ENCODE data around the gene PRXL2B. TPM values are rescaled to one million over a fixed set of nuclear protein-coding genes. Genes with fewer than 3 reads are reported as not detected.

Gene PRXL2B
- total RNA-seq, 2 donors from 2014 or later, result 20.3 to 25.8 TPM

GRCh38 chr1:2638466-2639115, 52.0 kb downstream of the PRXL2B start:
- H3K4me3 ChIP-seq, result no peak overlapping the region
- intact Hi-C loops (cut with DNase I), result no loop called here
- 72% methylated on average over 16 of the region's 16 CpGs for WGBS
- no peaks in the 10 kb centered on the region for H3K9me3 ChIP-seq
- H3K4me1 ChIP-seq (replicated peaks), result peaks cover 5% of the 10 kb centered on the region
- H3K36me3 ChIP-seq, result no peaks in the 10 kb centered on the region
- DNase-seq (ENCODE audit: low spot score), result no peak
- peaks cover 3% of the 10 kb centered on the region for H3K27me3 ChIP-seq (replicated peaks; ENCODE audit: insufficient read depth)
- H3K27ac ChIP-seq, result no peak overlapping the region
- no peak for TF ChIP-seq POLR2AphosphoS5 (IDR thresholded peaks at IDR 0.05)
- TF ChIP-seq, protein P1, sequence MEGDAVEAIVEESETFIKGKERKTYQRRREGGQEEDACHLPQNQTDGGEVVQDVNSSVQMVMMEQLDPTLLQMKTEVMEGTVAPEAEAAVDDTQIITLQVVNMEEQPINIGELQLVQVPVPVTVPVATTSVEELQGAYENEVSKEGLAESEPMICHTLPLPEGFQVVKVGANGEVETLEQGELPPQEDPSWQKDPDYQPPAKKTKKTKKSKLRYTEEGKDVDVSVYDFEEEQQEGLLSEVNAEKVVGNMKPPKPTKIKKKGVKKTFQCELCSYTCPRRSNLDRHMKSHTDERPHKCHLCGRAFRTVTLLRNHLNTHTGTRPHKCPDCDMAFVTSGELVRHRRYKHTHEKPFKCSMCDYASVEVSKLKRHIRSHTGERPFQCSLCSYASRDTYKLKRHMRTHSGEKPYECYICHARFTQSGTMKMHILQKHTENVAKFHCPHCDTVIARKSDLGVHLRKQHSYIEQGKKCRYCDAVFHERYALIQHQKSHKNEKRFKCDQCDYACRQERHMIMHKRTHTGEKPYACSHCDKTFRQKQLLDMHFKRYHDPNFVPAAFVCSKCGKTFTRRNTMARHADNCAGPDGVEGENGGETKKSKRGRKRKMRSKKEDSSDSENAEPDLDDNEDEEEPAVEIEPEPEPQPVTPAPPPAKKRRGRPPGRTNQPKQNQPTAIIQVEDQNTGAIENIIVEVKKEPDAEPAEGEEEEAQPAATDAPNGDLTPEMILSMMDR (IDR thresholded peaks at IDR 0.05), result no peak
- no peak for TF ChIP-seq POLR2A (IDR thresholded peaks at IDR 0.05)

DNA sequence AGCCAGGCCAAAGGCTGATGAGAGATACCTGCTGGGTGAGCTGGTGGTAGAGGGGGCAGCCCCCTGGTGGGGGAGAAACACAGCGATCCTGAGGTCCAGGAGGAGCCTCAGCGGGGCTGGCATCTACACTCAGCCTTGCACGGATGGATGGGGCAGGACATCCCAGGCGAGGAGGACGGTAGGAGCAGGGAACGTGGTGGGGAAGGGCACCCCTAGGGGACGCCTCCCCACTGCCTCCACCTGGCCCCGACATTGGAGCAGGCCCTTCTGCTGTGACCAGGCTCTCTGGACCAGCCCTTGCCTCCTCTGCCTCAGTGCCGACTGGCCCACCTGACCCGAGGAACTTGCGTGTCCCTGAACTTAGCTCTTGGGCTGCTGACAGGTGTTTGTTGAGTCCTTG, 52.6 kb downstream of the PRXL2B start:
- intact Hi-C loops (cut with DNase I), result no loop called here
- DNase-seq (ENCODE audit: low spot score), result no peak
- H3K4me3 ChIP-seq, result no peak overlapping the region
- peaks cover 5% of the 10 kb centered on the region for H3K4me1 ChIP-seq (replicated peaks)
- H3K27me3 ChIP-seq (replicated peaks; ENCODE audit: insufficient read depth), result peaks cover 3% of the 10 kb centered on the region
- no peaks in the 10 kb centered on the region for H3K36me3 ChIP-seq
- TF ChIP-seq, protein P1 (IDR thresholded peaks at IDR 0.05), result no peak
- TF ChIP-seq POLR2A (IDR thresholded peaks at IDR 0.05) (no peak), POLR2AphosphoS5 (IDR thresholded peaks at IDR 0.05) (no peak)
- H3K27ac ChIP-seq, result no peak overlapping the region
- H3K9me3 ChIP-seq, result no peaks in the 10 kb centered on the region
- 63% methylated on average over 6 of the region's 11 CpGs for WGBS

- Histone ChIP-seq H3K4me1 (replicated peaks) (peaks cover 5% of the 10 kb centered on the region), H3K27ac (no peak overlapping the region), H3K4me3 (no peak overlapping the region), H3K9me3 (no peaks in the 10 kb centered on the region), H3K27me3 (replicated peaks; ENCODE audit: insufficient read depth) (peaks cover 3% of the 10 kb centered on the region), H3K36me3 (no peaks in the 10 kb centered on the region)
- 68% methylated on average over 26 of the region's 26 CpGs for WGBS
- TF ChIP-seq POLR2A (IDR thresholded peaks at IDR 0.05) (no peak), POLR2AphosphoS5 (IDR thresholded peaks at IDR 0.05) (no peak)
- TF ChIP-seq, protein P1 (IDR thresholded peaks at IDR 0.05), result no peak
- DNase-seq (ENCODE audit: low spot score), result no peak
- intact Hi-C loops (cut with DNase I), result loop anchor here (5.0 to 10.0 kb wide), 2 partner anchors 53 to 225 kb away; partner anchors contain the start of genes PEX10 and PRXL2B
Measured at GRCh38 chr1:2639607-2640521, 53.3 kb downstream of the PRXL2B start.

DNA sequence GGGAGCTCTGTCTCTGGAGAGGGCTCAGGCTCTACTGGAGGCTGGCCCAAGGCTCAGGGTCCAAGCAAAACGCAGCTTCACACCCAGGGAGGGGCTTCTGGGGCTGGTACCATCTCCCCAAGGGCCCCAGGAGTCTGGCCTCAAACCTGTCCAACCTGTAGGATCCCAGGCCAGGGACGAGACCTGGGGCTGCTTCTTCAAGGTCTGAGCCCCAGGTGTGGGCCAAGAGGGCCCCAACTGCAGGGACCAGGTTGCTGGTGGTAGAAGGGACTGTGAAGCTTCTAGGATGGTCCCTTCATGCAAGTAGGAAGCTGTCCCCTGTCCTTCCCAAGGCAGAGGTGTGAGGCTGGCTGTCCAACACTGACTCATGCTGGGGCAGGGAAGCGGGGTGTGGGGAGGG, 54.0 kb downstream of the PRXL2B start:
- Histone ChIP-seq H3K27ac (no peak overlapping the region), H3K27me3 (replicated peaks; ENCODE audit: insufficient read depth) (no peaks in the 10 kb centered on the region), H3K9me3 (no peaks in the 10 kb centered on the region), H3K4me1 (replicated peaks) (peaks cover 5% of the 10 kb centered on the region), H3K36me3 (no peaks in the 10 kb centered on the region), H3K4me3 (no peak overlapping the region)
- no peak for DNase-seq (ENCODE audit: low spot score)
- intact Hi-C loops (cut with DNase I), result loop anchor here (5.0 to 10.0 kb wide), 2 partner anchors 53 to 226 kb away; partner anchors contain the start of genes PEX10 and PRXL2B
- TF ChIP-seq, protein P1 (IDR thresholded peaks at IDR 0.05), result no peak
- TF ChIP-seq POLR2AphosphoS5 (IDR thresholded peaks at IDR 0.05), result no peak
- TF ChIP-seq POLR2A (IDR thresholded peaks at IDR 0.05), result no peak
- WGBS, result 87% methylated on average over 3 of the region's 3 CpGs

Other genes starting within 250 kb of the PRXL2B start
- 10 to 100 TPM; 18.6 to 21.0 TPM for gene MORN1, start 195.2 kb upstream of the PRXL2B start, total RNA-seq
- 10 to 100 TPM; 86.1 to 97.0 TPM for gene RER1, start 194.9 kb upstream of the PRXL2B start, total RNA-seq
- 10 to 100 TPM; 38.3 to 49.9 TPM for gene PEX10, start 174.2 kb upstream of the PRXL2B start, total RNA-seq
- gene PLCH2, start 110.5 kb upstream of the PRXL2B start, total RNA-seq, result 10 to 100 TPM; 29.8 to 41.0 TPM
- gene PANK4, start 60.2 kb upstream of the PRXL2B start, total RNA-seq, result 10 to 100 TPM; 27.0 to 69.5 TPM
- 1 to 10 TPM in 1 of 2 donors, not detected in 1; 2.6 TPM for gene HES5, start 56.5 kb upstream of the PRXL2B start, total RNA-seq
- 100 to 1,000 TPM in 1 of 2 donors, 10 to 100 TPM in 1; 83.3 to 105 TPM for gene TNFRSF14, start 30.4 kb upstream of the PRXL2B start, total RNA-seq
- gene MMEL1, start 46.2 kb downstream of the PRXL2B start, total RNA-seq, result 10 to 100 TPM in 1 of 2 donors, 1 to 10 TPM in 1; 4.6 to 13.6 TPM
- gene TTC34, start 214.9 kb downstream of the PRXL2B start, total RNA-seq, result 1 to 10 TPM in 1 of 2 donors, under 1 TPM in 1; 0.32 to 1.2 TPM